GM21723 (cell line): Measurements from ENCODE around the gene SCNM1.
A peak's percentile ranks its signal among the peaks of the same experiment; 100 is the strongest.

ENCODE experiments used
- ATAC-seq: cut with Tn5 transposase; IDR thresholded peaks from one replicate; pipeline ENCODE4 v1.9.1; 2021; ENCODE audit warnings: mild to moderate bottlenecking, moderate library complexity; ENCODE audit not compliant: unreplicated experiment

The SCNM1 gene, protein sequence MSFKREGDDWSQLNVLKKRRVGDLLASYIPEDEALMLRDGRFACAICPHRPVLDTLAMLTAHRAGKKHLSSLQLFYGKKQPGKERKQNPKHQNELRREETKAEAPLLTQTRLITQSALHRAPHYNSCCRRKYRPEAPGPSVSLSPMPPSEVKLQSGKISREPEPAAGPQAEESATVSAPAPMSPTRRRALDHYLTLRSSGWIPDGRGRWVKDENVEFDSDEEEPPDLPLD

GRCh38 chr1:151165738-151166504 lies at the start of gene SCNM1, which contains the start of gene LYSMD1:
Gene SCNM1, plus strand, starts transcription at chr1:151166144. Its CDS starts 9 bp downstream, at chr1:151166153.
Gene LYSMD1, minus strand, starts transcription at chr1:151165902. Its CDS starts 644 bp downstream, at chr1:151165258.
- peak; percentile 82 for ATAC-seq

GRCh38 chr1:151124763-151125403 lies 41.1 kb upstream of the SCNM1 start:
- ATAC-seq: no peak

GRCh38 chr1:151128800-151129199 lies 37.1 kb upstream of the SCNM1 start:
- ATAC-seq: no peak

GRCh38 chr1:151130987-151131586 lies 34.9 kb upstream of the SCNM1 start:
- ATAC-seq: peak; percentile 83

DNA sequence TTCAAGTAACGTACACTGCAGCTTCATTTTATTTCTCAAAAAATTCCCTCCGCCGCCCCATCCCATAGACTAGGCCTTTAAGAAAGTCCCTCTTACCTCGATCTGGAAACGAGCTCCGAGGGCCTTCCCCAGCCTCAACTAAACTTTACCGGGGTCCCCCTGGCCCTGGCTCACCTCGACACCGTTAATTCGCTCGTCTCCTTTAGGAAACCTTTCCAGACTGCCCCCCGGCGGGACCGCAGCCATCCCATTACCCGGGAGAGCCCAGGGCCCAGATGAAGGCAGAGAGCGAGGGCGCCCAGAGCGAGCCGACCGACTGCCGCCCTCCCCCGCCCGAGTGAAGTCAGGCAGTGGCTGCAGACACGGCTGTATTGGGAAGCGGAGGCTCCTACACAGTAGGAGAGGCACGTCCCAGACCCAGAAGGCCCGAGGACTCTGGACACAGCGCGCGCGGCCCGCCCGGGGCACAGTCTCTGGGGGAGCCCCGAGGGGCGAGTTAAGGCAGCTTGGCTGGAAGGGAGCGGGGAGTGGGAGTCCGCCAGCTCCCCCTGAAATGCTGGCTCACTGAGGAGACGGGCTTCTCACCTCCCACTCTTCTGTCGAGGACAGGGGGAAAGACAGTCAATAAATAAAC lies 34.1 kb upstream of the SCNM1 start:
- no peak for ATAC-seq

DNA sequence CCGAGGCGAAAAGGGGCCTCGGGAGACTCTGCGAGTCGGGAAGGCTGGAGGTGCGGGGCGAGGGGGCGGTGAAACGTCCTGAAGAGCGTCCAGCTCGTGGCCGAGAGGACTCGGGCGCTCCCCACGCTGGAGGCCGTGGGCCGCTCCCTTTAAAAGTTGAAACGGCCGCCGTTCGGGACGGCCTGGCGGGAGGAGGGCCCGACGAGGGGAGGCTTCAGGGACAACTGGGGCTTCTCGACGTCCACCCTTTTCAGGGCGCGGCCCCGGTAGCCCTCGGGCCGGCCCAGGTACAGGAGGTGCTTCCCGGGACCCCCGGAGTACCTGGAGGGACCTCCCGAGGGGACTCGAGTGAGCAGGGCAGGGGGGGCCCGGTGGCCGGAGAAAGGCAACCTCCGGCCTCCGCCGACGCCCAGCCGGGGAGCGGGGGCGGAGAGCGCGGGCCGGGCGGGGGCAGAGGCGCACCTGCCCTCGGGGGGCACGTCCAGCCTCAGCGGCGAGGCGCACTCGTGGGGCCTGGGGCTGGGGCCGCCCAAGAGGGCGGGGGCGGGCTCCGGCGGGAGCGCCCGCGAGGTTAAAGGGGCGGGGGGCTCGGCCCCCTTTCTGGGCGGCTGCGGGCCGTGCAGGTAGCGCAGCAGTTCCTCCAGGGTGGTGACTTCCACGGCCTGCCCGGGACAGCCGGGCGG lies 33.5 kb upstream of the SCNM1 start:
- ATAC-seq: no peak

DNA sequence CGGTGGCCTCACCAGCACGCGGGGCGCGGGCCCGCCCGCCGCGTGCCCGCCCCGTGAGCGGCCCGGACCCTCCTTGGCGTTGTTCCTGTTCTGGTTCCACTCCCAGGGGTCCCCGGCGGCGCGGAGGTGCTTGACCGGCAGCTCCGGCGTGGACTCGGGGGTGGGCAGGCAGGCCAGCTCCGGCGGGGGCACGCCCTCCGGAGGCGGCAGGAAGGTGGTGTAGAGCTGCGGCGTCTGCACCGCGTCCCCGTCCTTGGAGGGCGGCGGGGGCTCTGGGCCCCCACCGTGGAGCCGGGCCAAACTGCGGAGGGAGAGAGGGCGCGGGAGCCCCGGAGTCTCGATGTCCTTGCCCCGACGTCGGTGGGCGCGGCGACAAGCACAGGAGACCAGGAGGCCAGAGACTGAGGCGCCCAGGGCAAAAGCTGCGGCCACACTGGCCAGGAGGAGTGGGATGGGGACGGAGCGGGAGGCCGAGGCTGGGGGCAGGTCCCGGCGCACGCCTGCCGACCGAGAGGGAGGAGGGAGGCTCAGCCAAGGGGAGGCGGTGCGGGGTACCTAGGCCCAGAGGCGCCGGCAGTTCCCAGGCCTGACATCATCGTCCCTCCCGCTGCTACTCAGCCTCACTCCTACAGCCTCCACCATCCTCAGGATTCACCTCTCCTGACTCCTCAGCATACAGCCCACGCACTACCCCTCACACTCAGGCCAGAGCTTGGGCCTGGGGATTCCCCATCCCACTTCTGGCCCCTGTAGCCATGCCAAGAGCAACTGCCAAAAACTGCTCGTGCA lies 32.7 kb upstream of the SCNM1 start:
- ATAC-seq: no peak

DNA sequence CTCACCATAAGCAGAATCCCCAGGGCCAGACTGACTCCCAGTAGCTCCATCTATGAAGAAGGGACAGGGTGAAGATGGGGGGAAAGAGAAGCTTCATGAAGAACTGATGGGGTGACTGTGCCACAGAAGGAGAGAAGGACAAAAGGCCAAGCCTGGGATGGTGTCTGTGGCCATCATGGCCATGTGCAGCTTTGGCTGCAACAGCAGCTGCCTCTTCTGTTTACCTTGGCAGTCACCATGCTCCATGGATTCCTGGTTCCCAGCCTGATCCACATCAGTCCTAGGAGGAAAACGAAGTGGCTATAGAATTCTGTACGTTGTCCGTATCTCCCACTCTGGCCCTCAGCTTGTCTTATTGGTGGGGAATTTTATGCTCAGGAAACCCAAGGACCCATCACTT lies 31.5 kb upstream of the SCNM1 start:
- ATAC-seq: no peak

- no peak for ATAC-seq
These were observed 31.0 kb upstream of the SCNM1 start for GRCh38 chr1:151134991-151135390.

DNA sequence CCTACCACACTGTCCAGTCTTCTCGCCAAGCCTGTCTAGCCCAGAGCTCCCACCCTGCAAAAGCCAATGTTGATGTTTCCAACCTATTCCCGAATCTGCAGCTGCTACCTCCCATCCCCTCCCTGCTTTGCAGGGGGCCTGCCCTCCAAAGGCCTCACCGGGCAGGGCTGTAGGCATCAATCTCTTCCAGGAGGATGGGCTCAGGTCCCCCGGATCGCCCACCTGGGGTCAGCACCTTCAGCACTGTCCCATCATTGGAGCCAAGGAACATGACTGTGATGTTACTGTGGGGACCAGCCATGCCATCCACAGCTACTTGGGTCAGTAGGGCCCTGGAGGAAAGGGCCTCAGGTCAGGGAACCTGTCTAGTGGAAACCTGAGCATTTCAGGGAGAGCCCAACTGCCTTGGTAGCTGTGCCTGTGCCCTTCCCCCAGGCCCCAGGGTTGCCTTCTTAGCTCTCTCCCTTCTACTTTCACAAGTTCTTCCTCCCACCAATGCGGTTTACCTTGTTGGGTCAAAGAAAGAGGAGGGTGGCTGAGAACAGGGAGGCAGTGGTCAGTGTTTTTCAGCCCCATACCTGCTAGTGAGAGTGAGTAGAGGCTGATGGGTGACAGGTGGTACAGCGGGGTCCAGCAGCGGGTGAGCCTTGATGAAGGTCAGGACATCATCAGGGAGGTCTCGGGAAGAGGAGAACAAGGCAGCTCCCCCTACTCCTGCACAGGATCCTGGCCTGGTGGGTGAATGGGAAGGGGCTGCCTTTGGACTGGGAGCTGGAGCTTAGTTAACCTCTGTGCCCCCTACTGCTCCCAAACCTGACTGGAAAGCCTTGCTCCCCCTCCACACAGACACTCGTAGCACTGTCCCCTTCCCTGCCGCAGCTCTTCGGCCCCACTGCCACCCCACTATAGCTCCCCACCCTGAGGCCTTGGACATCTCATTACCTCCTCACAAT lies 30.2 kb upstream of the SCNM1 start:
- no peak for ATAC-seq

DNA sequence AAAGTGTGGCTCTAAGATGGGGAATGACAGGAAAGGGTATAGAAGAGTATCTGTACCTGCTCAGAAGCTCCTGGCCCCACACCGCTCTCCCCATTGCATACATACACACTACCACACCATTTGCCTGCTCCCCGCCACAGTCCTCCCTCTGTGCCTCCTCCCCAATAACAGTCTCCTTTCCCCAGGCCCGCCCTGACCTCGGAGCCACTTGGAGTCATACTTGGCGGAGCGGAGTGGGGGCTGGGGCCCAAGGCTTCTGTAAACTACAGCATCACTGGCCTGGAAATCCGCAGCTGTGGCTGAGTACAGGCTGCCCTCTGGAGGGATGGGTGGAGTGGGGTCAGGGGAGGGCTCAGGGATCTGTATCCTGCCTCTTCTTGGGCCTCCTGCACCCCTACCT lies 28.2 kb upstream of the SCNM1 start:
- no peak for ATAC-seq

GRCh38 chr1:151142411-151143056 lies 23.4 kb upstream of the SCNM1 start:
- ATAC-seq: no peak

DNA sequence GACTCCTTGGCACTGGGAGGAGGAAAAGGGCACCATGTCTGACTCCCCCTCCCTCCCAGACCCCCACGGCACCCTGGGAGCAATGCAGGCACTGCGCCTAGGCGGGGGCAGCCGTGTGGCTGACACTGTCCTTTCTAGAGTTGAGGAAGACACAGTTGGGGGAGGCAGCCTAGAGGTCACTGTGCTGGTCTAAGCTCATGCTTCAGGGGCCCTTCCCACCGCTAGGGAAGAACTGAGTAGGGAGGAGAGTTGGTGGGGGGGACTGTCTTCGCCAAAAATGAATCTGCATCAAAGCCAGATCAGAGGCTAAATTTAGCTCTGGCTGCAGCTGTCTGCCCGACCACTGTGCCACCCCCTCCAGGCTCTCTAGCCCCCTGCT lies 22.9 kb upstream of the SCNM1 start:
- ATAC-seq: no peak

DNA sequence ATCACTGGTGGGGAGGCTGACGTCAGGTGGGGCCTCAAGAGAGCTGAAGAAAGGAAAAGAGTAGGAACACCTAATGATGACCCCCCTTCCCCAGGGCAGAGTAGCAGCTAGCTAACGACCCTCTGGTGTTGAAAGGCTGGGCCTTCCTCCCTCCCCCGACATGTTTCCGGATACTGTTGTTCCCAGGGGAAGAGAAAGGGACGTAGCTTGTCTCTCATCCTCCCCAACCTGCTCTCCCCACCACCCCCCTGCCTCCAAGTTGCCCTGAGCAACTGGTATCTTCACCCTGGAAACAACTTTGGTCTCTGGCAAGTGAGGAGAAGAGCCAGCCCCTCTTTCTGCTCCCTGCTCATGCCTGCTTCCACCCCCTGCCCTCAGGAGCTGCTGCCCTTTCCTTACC lies 22.0 kb upstream of the SCNM1 start:
- ATAC-seq: no peak

DNA sequence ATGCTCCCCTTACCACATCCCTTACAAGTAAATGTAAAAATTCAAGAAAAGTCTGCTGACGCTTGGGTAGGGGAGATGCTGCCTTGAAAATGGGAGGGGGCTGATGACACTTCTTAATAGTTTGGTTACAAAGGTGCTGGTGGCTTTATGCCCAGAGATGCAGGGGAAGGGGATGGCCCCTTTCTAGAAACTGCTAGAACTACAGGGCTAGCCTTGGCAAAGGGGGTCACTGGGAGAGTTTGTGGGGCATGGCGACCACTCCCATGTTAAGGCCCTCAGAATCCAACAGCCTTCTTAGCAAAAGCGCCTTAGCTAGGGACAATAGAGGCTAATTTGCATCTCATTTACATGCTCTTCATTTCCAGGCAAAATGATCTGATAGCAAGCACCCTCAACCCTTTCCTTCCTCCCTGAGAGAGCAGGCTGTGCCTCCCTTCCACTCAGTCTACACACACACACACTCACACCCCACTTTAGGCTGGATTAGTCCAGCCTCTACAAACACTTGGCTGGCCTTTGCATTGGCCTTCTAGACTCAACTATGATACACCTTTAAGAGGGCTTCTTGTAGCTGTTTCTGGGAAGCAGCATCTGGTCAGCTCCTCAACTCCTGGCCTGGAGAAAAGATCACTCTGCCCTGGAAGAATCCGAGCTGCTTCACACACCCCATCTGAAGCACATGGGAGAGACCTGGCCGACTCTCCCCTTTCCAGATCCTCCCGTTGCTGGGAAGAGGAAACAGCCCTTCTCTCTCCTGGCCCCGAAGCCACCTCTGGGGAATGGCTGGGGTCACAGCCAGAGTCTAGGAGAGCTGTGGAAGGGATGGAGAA lies 21.3 kb upstream of the SCNM1 start:
- no peak for ATAC-seq

GRCh38 chr1:151145304-151146071 lies 20.5 kb upstream of the SCNM1 start:
- ATAC-seq: no peak

DNA sequence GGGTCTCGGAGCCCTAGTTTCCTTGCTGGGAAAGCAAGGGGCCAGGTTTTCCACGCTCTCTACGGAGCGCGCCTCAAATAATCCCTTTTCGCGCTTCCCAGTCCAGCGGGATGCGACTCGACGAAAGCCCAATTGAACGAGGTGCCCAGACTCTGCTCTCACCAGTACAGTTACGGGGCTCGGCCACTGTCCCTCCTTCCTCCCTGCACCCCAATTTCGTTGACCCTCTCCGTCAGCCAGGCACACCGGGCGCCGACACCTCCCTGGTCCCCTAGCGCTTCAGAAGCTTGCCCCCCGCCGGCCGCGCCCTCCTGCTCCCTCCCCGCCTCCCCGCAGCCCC lies 19.9 kb upstream of the SCNM1 start:
- ATAC-seq: peak; percentile 8
